T-cell (primary cell): Measurements from ENCODE around the gene PRM3. TPM values are rescaled to one million over a fixed set of nuclear protein-coding genes. Genes with fewer than 3 reads are reported as not detected.

ENCODE experiments used
- ATAC-seq, 4 experiments: fragments of 200-7000 bp in 3 of 4; fragments of 150-1000 bp in 1 of 4; cut with Tn5 transposase; replicated peaks in 1 of 4; 1 replicate in 3 of 4; 2 replicates in 1 of 4; pipeline ENCODE4 v1.10.0; 2021; ENCODE audit warnings: moderate library complexity in 3 of 4, mild to moderate bottlenecking in 2 of 4, moderate number of reproducible peaks in 1 of 4
- CTCF ChIA-PET, 2 donors: fragments of 300-600 bp; sonication (Branson Sonifier 250); formaldehyde crosslinking; loops; one replicate each; lab custom pipeline; 2022; ENCODE audit warnings: antibody characterized with exemption in 2 of 2; lab: Charles Lee
- POLR2A ChIA-PET, 2 donors: fragments of 300-600 bp; sonication (Branson Sonifier 250); formaldehyde crosslinking; loops; one replicate each; lab custom pipeline; 2022; ENCODE audit warnings: antibody characterized with exemption in 2 of 2; lab: Charles Lee
- DNase-seq, 35 experiments: peaks; one replicate each; pipeline versions ENCODE4 v3.0.0 to v3.0.0-alpha.2; 2013 to 2023
- H3K27ac ChIP-seq: one replicate; pipeline ENCODE4 v1.5.1; 2013; ENCODE audit warnings: low read length
- H3K27me3 ChIP-seq, 2 experiments: replicated peaks in 1 of 2; 1 replicate in 1 of 2; 2 replicates in 1 of 2; pipeline versions ENCODE4 v1.6.1 to v1.7.0; 2013; ENCODE audit warnings: low read length in 1 of 2, mixed read lengths in 1 of 2; ENCODE audit not compliant: control insufficient read depth in 2 of 2, insufficient read depth in 2 of 2; ENCODE audit errors: extremely low read depth in 1 of 2
- H3K36me3 ChIP-seq, 2 donors: 1 replicate in 1 of 2; 2 replicates in 1 of 2; pipeline versions ENCODE4 v1.6.1 to v1.7.0; 2013; ENCODE audit warnings: low read length in 1 of 2; ENCODE audit not compliant: control insufficient read depth in 2 of 2, insufficient read depth in 1 of 2; ENCODE audit errors: extremely low read depth in 1 of 2
- H3K4me1 ChIP-seq, 2 experiments: 1 replicate in 1 of 2; 2 replicates in 1 of 2; pipeline versions ENCODE4 v1.6.1 to v1.7.0; 2013; ENCODE audit warnings: low read length in 2 of 2, mixed read lengths in 1 of 2; ENCODE audit not compliant: insufficient read depth in 2 of 2, control insufficient read depth in 1 of 2; ENCODE audit errors: extremely low read depth in 1 of 2
- H3K4me3 ChIP-seq, 2 donors: 1 replicate in 1 of 2; 2 replicates in 1 of 2; pipeline versions ENCODE4 v1.5.1 to v1.7.0; 2013; ENCODE audit warnings: mild to moderate bottlenecking in 2 of 2, low read length in 1 of 2, moderate library complexity in 1 of 2; ENCODE audit not compliant: control insufficient read depth in 1 of 2; ENCODE audit errors: extremely low read depth in 1 of 2
- H3K9me3 ChIP-seq: 2 replicates; pipeline ENCODE4 v1.7.0; 2013
- H3K27ac Mint-ChIP-seq, 2 donors: one replicate each; pipeline ENCODE4 v1.8.0; 2020 to 2021; ENCODE audit warnings: mild to moderate bottlenecking in 2 of 2, mixed read lengths in 2 of 2
- H3K27me3 Mint-ChIP-seq, 2 donors: one replicate each; pipeline ENCODE4 v1.8.0; 2021 to 2022; ENCODE audit warnings: mixed read lengths in 2 of 2
- H3K36me3 Mint-ChIP-seq: one replicate; pipeline ENCODE4 v1.8.0; 2021; ENCODE audit warnings: mixed read lengths
- H3K4me1 Mint-ChIP-seq, 3 donors: one replicate each; pipeline ENCODE4 v1.8.0; 2020 to 2022; ENCODE audit warnings: mixed read lengths in 3 of 3, mild to moderate bottlenecking in 1 of 3
- H3K4me3 Mint-ChIP-seq, 3 donors: one replicate each; pipeline ENCODE4 v1.8.0; 2020 to 2022; ENCODE audit warnings: mild to moderate bottlenecking in 3 of 3, mixed read lengths in 3 of 3, moderate library complexity in 3 of 3
- H3K9me3 Mint-ChIP-seq, 3 donors: one replicate each; pipeline ENCODE4 v1.8.0; 2020 to 2022; ENCODE audit warnings: mixed read lengths in 3 of 3
- WGBS: methylation state at CpG from one replicate; pipeline ENCODE4 v1.1.5; 2013; ENCODE audit warnings: missing lambda C conversion rate; ENCODE audit not compliant: insufficient coverage; 5-methylcytosine and 5-hydroxymethylcytosine counted together
- total RNA-seq, 35 experiments: library from RNA in 6 of 35; stranded (reverse) in 6 of 35; fragments of 120-200 nt in 1 of 35; gene quantifications; one replicate each; pipeline versions ENCODE4 v1.2.1 to v1.2.4 and lab custom pipeline; 2013 to 2026

PRM3 gene, protein sequence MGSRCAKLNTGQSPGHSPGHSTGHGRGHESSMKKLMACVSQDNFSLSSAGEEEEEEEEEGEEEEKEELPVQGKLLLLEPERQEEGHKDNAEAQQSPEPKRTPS
- not detected for total RNA-seq
- total RNA-seq (2013) = not detected
- total RNA-seq (lab: John Stamatoyannopoulos, UW) = 0 reads per million in 29 experiments

GRCh38 chr16:11272921-11273720 lies at the start of gene PRM3:
Gene PRM3 (minus strand): TSS chr16:11273629. CDS start chr16:11273595, 34 bp downstream.
- WGBS = 88% methylated on average over 19 of the region's 30 CpGs
- no peak within 1 kb of the TSS for H3K4me3 ChIP-seq
- H3K9me3 Mint-ChIP-seq = no peaks in the 10 kb centered on the region
- H3K4me1 ChIP-seq = no peaks in the 10 kb centered on the region
- H3K27ac Mint-ChIP-seq = peak within 1 kb of the TSS in 1 of 2 donors; percentile 43
- H3K4me3 Mint-ChIP-seq = no peak within 1 kb of the TSS
- no peak within 1 kb of the TSS for H3K27ac ChIP-seq
- CTCF ChIA-PET = no interaction called here
- no peaks in the 10 kb centered on the region for H3K4me1 Mint-ChIP-seq
- no peaks in the 10 kb centered on the region for H3K9me3 ChIP-seq
- H3K36me3 ChIP-seq = no peaks in the 10 kb centered on the region
- DNase-seq = no peak
- H3K27me3 ChIP-seq = peaks cover 0 to 13% of the 10 kb centered on the region in 2 experiments
- POLR2A ChIA-PET = no interaction called here
- no peak for ATAC-seq
- no peaks in the 10 kb centered on the region for H3K36me3 Mint-ChIP-seq
- H3K27me3 Mint-ChIP-seq = no peaks in the 10 kb centered on the region

DNA sequence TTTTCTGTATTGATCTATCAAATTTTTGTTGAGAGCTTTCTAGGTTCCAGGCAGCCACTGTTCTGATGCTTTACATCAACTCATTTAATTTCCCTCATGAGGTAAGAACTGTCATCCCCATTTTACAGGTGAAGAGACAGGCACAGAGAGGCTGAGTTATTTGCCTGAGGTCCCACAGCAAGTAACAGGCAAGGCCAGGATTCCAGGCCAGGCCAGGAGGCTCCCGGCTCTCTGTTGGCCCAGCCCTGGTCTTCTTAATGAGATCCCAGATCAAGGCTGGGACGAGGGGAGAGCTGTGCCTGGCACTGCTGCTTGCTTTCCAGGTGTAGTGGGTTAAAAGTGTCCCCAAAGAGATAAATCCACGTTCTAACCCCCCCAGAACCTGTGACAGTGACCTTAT lies 49.4 kb upstream of the PRM3 start:
- Mint-ChIP-seq H3K36me3 (no peaks in the 10 kb centered on the region), H3K27ac (no peak overlapping the region), H3K4me1 (peaks cover 19 to 28% (median 26%) of the 10 kb centered on the region in 3 donors), H3K4me3 (no peak overlapping the region), H3K9me3 (no peaks in the 10 kb centered on the region), H3K27me3 (no peaks in the 10 kb centered on the region)
- WGBS = 89% methylated on average over 2 of the region's 3 CpGs
- Histone ChIP-seq H3K36me3 (no peaks in the 10 kb centered on the region), H3K4me3 (no peak overlapping the region), H3K9me3 (no peaks in the 10 kb centered on the region), H3K27me3 (peaks cover 0 to 13% of the 10 kb centered on the region in 2 experiments), H3K4me1 (peaks cover 0 to 15% of the 10 kb centered on the region in 2 experiments), H3K27ac (no peak overlapping the region)
- ChIA-PET POLR2A (no interaction called here), CTCF (no interaction called here)
- no peak for ATAC-seq
- DNase-seq = no peak

GRCh38 chr16:11321662-11322061 lies 48.2 kb upstream of the PRM3 start:
- H3K4me3 Mint-ChIP-seq = no peak overlapping the region
- ChIA-PET POLR2A (no interaction called here), CTCF (no interaction called here)
- no peaks in the 10 kb centered on the region for H3K36me3 Mint-ChIP-seq
- no peak overlapping the region for H3K27ac ChIP-seq
- H3K27me3 Mint-ChIP-seq = no peaks in the 10 kb centered on the region
- peaks cover 0 to 2% of the 10 kb centered on the region in 2 experiments for H3K27me3 ChIP-seq
- H3K27ac Mint-ChIP-seq = no peak overlapping the region
- no peaks in the 10 kb centered on the region for H3K9me3 Mint-ChIP-seq
- H3K9me3 ChIP-seq = no peaks in the 10 kb centered on the region
- ATAC-seq (no peak), DNase-seq (no peak)
- H3K4me1 Mint-ChIP-seq = peaks cover 7 to 17% (median 14%) of the 10 kb centered on the region in 3 donors
- 90% methylated on average over 5 of the region's 5 CpGs for WGBS
- H3K4me1 ChIP-seq = peaks cover 0 to 5% of the 10 kb centered on the region in 2 experiments
- H3K4me3 ChIP-seq = no peak overlapping the region
- no peaks in the 10 kb centered on the region for H3K36me3 ChIP-seq

DNA sequence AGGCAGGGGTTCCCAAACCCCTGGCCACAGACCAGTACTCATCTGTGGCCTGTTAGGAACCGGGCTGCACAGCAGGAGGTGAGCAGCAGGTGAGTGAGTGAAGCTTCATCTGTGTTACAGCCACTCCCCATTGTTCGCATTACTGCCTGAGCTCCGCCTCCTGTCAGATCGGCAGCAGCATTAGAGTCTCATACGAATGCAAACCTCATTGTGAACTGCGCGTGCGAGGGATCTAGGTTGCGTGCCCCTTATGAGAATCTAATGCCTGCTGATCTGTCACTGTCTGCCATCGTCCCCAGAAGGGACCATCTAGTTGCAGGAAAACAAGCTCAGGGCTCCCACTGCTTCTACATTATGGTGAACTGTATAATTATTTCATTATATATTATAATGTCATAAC lies 46.7 kb upstream of the PRM3 start:
- Mint-ChIP-seq H3K4me1 (peaks cover 4 to 7% (median 6%) of the 10 kb centered on the region in 3 donors), H3K9me3 (no peaks in the 10 kb centered on the region), H3K27me3 (no peaks in the 10 kb centered on the region), H3K4me3 (no peak overlapping the region), H3K36me3 (no peaks in the 10 kb centered on the region), H3K27ac (no peak overlapping the region)
- no peaks in the 10 kb centered on the region for H3K4me1 ChIP-seq
- no peaks in the 10 kb centered on the region for H3K27me3 ChIP-seq
- H3K27ac ChIP-seq = no peak overlapping the region
- H3K4me3 ChIP-seq = no peak overlapping the region
- CTCF ChIA-PET = interaction anchor here in 1 of 2 donors (0.7 kb wide), 1 partner anchor 50 kb away, joined by 4 read pairs; no protein-coding TSS in a partner anchor
- ATAC-seq = no peak
- H3K9me3 ChIP-seq = no peaks in the 10 kb centered on the region
- no peaks in the 10 kb centered on the region for H3K36me3 ChIP-seq
- DNase-seq = no peak
- POLR2A ChIA-PET = no interaction called here
- WGBS = 85% methylated on average over 9 of the region's 10 CpGs

- DNase-seq (no peak), ATAC-seq (no peak)
- Histone ChIP-seq H3K27me3 (no peaks in the 10 kb centered on the region), H3K4me1 (no peaks in the 10 kb centered on the region), H3K4me3 (no peak overlapping the region), H3K36me3 (no peaks in the 10 kb centered on the region), H3K9me3 (no peaks in the 10 kb centered on the region), H3K27ac (no peak overlapping the region)
- CTCF ChIA-PET = no interaction called here
- Mint-ChIP-seq H3K4me1 (peaks cover 0 to 2% (median 1%) of the 10 kb centered on the region in 3 donors), H3K27me3 (no peaks in the 10 kb centered on the region), H3K27ac (no peak overlapping the region), H3K9me3 (no peaks in the 10 kb centered on the region), H3K4me3 (no peak overlapping the region), H3K36me3 (no peaks in the 10 kb centered on the region)
- POLR2A ChIA-PET = interaction anchor here in 1 of 2 donors (0.6 kb wide), 1 partner anchor 279 kb away, joined by 3 read pairs; no protein-coding TSS in a partner anchor
- WGBS = 52% methylated on average over 6 of the region's 8 CpGs
These were observed 46.2 kb upstream of the PRM3 start for GRCh38 chr16:11319529-11320146.

DNA sequence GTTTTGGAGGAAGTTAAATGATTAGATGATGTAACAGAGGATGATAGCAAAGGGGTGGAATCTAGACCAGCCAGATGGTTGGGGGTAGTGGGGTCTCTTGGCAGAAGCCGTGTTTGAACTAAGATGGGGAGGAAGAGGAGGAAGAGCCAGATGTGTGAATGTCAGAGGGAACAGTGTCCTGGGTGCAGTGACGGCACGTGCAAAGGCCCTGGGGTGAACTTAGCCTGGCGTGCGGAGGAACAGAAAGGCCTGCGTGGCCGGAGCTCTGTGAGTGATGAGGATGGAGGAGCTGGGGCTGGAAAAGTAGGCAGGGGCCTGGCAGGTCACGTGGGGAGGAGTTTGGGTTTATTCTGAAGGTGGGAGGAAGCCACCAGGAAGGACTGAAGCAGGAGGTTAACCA lies 45.4 kb upstream of the PRM3 start:
- Histone ChIP-seq H3K27me3 (no peaks in the 10 kb centered on the region), H3K9me3 (no peaks in the 10 kb centered on the region), H3K4me3 (no peak overlapping the region), H3K27ac (no peak overlapping the region), H3K36me3 (no peaks in the 10 kb centered on the region), H3K4me1 (no peaks in the 10 kb centered on the region)
- no peaks in the 10 kb centered on the region for H3K9me3 Mint-ChIP-seq
- 91% methylated on average over 8 of the region's 8 CpGs for WGBS
- H3K27me3 Mint-ChIP-seq = no peaks in the 10 kb centered on the region
- peaks cover 0 to 4% (median 2%) of the 10 kb centered on the region in 3 donors for H3K4me1 Mint-ChIP-seq
- H3K27ac Mint-ChIP-seq = no peak overlapping the region
- ATAC-seq = no peak
- H3K36me3 Mint-ChIP-seq = no peaks in the 10 kb centered on the region
- CTCF ChIA-PET = no interaction called here
- DNase-seq = no peak
- H3K4me3 Mint-ChIP-seq = no peak overlapping the region
- POLR2A ChIA-PET = no interaction called here
